Right lobe of liver (tissue), 6 donors: ENCODE data around the gene MAP1B. TPM values are rescaled to one million over a fixed set of nuclear protein-coding genes. Genes with fewer than 3 reads are reported as not detected.

ENCODE experiments used
- ATAC-seq, 4 donors: fragments of 200-7000 bp; cut with Tn5 transposase; one replicate each; pipeline ENCODE4 v1.9.1; 2020; ENCODE audit warnings: mild to moderate bottlenecking in 4 of 4, moderate library complexity in 4 of 4
- DNase-seq, 3 donors: peaks; one replicate each; pipeline ENCODE4 v3.0.0-alpha.2; 2020
- H3K27ac ChIP-seq, 3 donors: fragments of 200-600 bp; one replicate each; pipeline ENCODE4 v1.8.0; 2022
- H3K27me3 ChIP-seq, 2 donors: fragments of 200-600 bp; one replicate each; pipeline ENCODE4 v1.8.0; 2022
- H3K36me3 ChIP-seq, 4 donors: fragments of 200-600 bp; sonication (generic) in 1 of 4; one replicate each; pipeline versions ENCODE4 v1.5.1 to v1.8.0; 2017 to 2022; ENCODE audit warnings: control low read depth in 1 of 4
- H3K4me1 ChIP-seq, 4 donors: fragments of 200-600 bp; sonication (generic) in 1 of 4; one replicate each; pipeline versions ENCODE4 v1.5.1 to v1.8.0; 2017 to 2022; ENCODE audit warnings: control low read depth in 1 of 4
- H3K4me3 ChIP-seq, 3 donors: fragments of 200-600 bp; one replicate each; pipeline ENCODE4 v1.8.0; 2022
- H3K9me3 ChIP-seq, 4 donors: fragments of 200-600 bp; sonication (generic) in 1 of 4; one replicate each; pipeline versions ENCODE4 v1.5.1 to v1.8.0; 2017 to 2022; ENCODE audit warnings: control low read depth in 1 of 4
- CTCF ChIP-seq, 4 donors: fragments of 200-600 bp in 3 of 4; fragments of 450-650 bp in 1 of 4; IDR thresholded peaks; one replicate each; pipeline versions ENCODE4 v1.5.1 to v1.8.0; 2016 to 2022; ENCODE audit warnings: antibody characterized with exemption in 4 of 4, mild to moderate bottlenecking in 2 of 4
- POLR2A ChIP-seq: fragments of 450-650 bp; IDR thresholded peaks from one replicate; pipeline ENCODE4 v1.6.1; 2017; ENCODE audit warnings: antibody characterized with exemption, mild to moderate bottlenecking
- WGBS: methylation state at CpG from one replicate; pipeline ENCODE4 v1.1.6; 2018; ENCODE audit warnings: low coverage, low lambda C conversion rate; ENCODE audit not compliant: insufficient coverage; ENCODE audit errors: missing lambda C conversion rate; 5-methylcytosine and 5-hydroxymethylcytosine counted together
- intact Hi-C, 2 donors: fragments of 100-400 bp; cut with DNase I; formaldehyde crosslinking; loops; one replicate each; pipeline versions ENCODE4 v1.11.2 to v1.14.1; 2022
- total RNA-seq, 6 experiments: library from RNA; depleted of rRNA in 2 of 6; stranded (reverse); fragments of >200 nt in 2 of 6; fragmentation: NEBNext Ultra II Directional in 3 of 6; extraction: Animal tissue kit (Norgen Biotek cat#: 25700) in 3 of 6; gene quantifications; one replicate each; pipeline versions ENCODE4 v1.1.0 to v1.2.4, GENCODE V29; 2016 to 2023
- donor health status: DM: no; HTN: yes; CAD: no.
- donor health status: DM: no; HTN: no; CAD: no.
- donor health status: DM: no; HTN: no; CAD: no.
- donor health status: DM: no; HTN: yes; CAD: no.
- donor health status: DM: no; HTN: yes; CAD: no.

MAP1B gene
- total RNA-seq, 6 experiments from 2014 or later, result 2.4 to 14.0 (median 5.3) TPM

GRCh38 chr5:72137826-72138409, 30.6 kb downstream of the MAP1B start:
- Histone ChIP-seq H3K36me3 (no peaks in the 10 kb centered on the region), H3K4me3 (no peak overlapping the region), H3K27me3 (no peaks in the 10 kb centered on the region), H3K4me1 (no peaks in the 10 kb centered on the region), H3K9me3 (no peaks in the 10 kb centered on the region), H3K27ac (no peak overlapping the region)
- WGBS, result 17% methylated on average over 2 of the region's 2 CpGs
- peak; percentile 60 to 61 (median 60) for TF ChIP-seq CTCF (IDR thresholded peaks at IDR 0.05)
- TF ChIP-seq POLR2A, result no peak
- intact Hi-C loops, result no loop called here
- no peak for DNase-seq
- ATAC-seq, result peak; percentile 50 to 75 (median 71)

GRCh38 chr5:72138943-72139521, 31.8 kb downstream of the MAP1B start:
- TF ChIP-seq CTCF (IDR thresholded peaks at IDR 0.05) (no peak), POLR2A (no peak)
- Histone ChIP-seq H3K27me3 (no peaks in the 10 kb centered on the region), H3K4me3 (no peak overlapping the region), H3K4me1 (no peaks in the 10 kb centered on the region), H3K36me3 (no peaks in the 10 kb centered on the region), H3K27ac (no peak overlapping the region), H3K9me3 (no peaks in the 10 kb centered on the region)
- intact Hi-C loops, result no loop called here
- DNase-seq, result no peak
- no peak for ATAC-seq
- 46% methylated on average over 7 of the region's 8 CpGs for WGBS

- Histone ChIP-seq H3K27ac (no peak overlapping the region), H3K36me3 (no peaks in the 10 kb centered on the region), H3K4me1 (no peaks in the 10 kb centered on the region), H3K9me3 (no peaks in the 10 kb centered on the region), H3K27me3 (no peaks in the 10 kb centered on the region), H3K4me3 (no peak overlapping the region)
- intact Hi-C loops, result loop anchor here in 1 of 2 donors (10.0 kb wide), 1 partner anchor 174 kb away; no protein-coding TSS in a partner anchor
- DNase-seq (no peak), ATAC-seq (no peak)
- TF ChIP-seq POLR2A, result no peak
- TF ChIP-seq CTCF (IDR thresholded peaks at IDR 0.05), result no peak
- WGBS, result 84% methylated on average over 7 of the region's 7 CpGs
Observed at GRCh38 chr5:72140711-72141110, 33.4 kb downstream of the MAP1B start.

GRCh38 chr5:72141440-72142355, 34.4 kb downstream of the MAP1B start:
- H3K9me3 ChIP-seq, result no peaks in the 10 kb centered on the region
- ATAC-seq (peak in 2 of 4 donors; percentile 29 to 38), DNase-seq (no peak)
- no peak for TF ChIP-seq CTCF (IDR thresholded peaks at IDR 0.05)
- no peak for TF ChIP-seq POLR2A
- 61% methylated on average over 7 of the region's 8 CpGs for WGBS
- H3K27me3 ChIP-seq, result no peaks in the 10 kb centered on the region
- intact Hi-C loops, result loop anchor here in 1 of 2 donors (10.0 kb wide), 1 partner anchor 173 kb away; no protein-coding TSS in a partner anchor
- H3K36me3 ChIP-seq, result no peaks in the 10 kb centered on the region
- H3K4me3 ChIP-seq, result no peak overlapping the region
- H3K27ac ChIP-seq, result peak overlapping the region in 1 of 3 donors; percentile 5
- no peaks in the 10 kb centered on the region for H3K4me1 ChIP-seq
